SIG-M5 (cell line): ENCODE measurements around the gene PDE8B.

ENCODE experiments used
- DNase-seq: peaks from one replicate; lab custom pipeline; 2025; lab: John Stamatoyannopoulos, UW

The PDE8B gene

GRCh38 chr5:77285251-77285841 is 74.9 kb downstream of the PDE8B start:
- DNase-seq: no peak

GRCh38 chr5:77292026-77292757 is 81.7 kb downstream of the PDE8B start:
- no peak for DNase-seq

- DNase-seq: no peak
Observed at GRCh38 chr5:77294185-77294584, 83.7 kb downstream of the PDE8B start.

GRCh38 chr5:77295863-77296378 is 85.4 kb downstream of the PDE8B start:
- no peak for DNase-seq

- DNase-seq: no peak
Observed at GRCh38 chr5:77298146-77298545, 87.7 kb downstream of the PDE8B start.

GRCh38 chr5:77300451-77300850 is 90.0 kb downstream of the PDE8B start:
- no peak for DNase-seq

GRCh38 chr5:77301447-77301883 is 91.0 kb downstream of the PDE8B start:
- no peak for DNase-seq

GRCh38 chr5:77302247-77302646 is 91.8 kb downstream of the PDE8B start:
- DNase-seq: no peak

- DNase-seq: no peak
Observed at GRCh38 chr5:77302653-77303052, 92.2 kb downstream of the PDE8B start.

GRCh38 chr5:77304388-77304787 is 93.9 kb downstream of the PDE8B start:
- no peak for DNase-seq

- DNase-seq: no peak
Observed at GRCh38 chr5:77305222-77305846, 94.9 kb downstream of the PDE8B start.

- no peak for DNase-seq
Observed at GRCh38 chr5:77305956-77306355, 95.5 kb downstream of the PDE8B start.

- DNase-seq: no peak
Observed at GRCh38 chr5:77306531-77306930, 96.1 kb downstream of the PDE8B start.

GRCh38 chr5:77308154-77308960 is 97.9 kb downstream of the PDE8B start:
- DNase-seq: no peak

GRCh38 chr5:77309140-77309539 is 98.7 kb downstream of the PDE8B start:
- no peak for DNase-seq

GRCh38 chr5:77310494-77311213 is 100.2 kb downstream of the PDE8B start:
- DNase-seq: no peak

GRCh38 chr5:77311214-77311571 is 100.7 kb downstream of the PDE8B start:
- no peak for DNase-seq

- DNase-seq: no peak
Observed at GRCh38 chr5:77312413-77312812, 101.9 kb downstream of the PDE8B start.

GRCh38 chr5:77316871-77317661 is 106.6 kb downstream of the PDE8B start:
- no peak for DNase-seq

- DNase-seq: no peak
Observed at GRCh38 chr5:77318060-77318459, 107.6 kb downstream of the PDE8B start.
